GM19099 (cell line): Measurements from ENCODE around the gene RNF113A.

ENCODE experiments used
- POLR2A ChIP-seq: IDR thresholded peaks from 3 replicates; pipeline ENCODE4 v1.6.1; 2011; ENCODE audit warnings: low read depth; ENCODE audit not compliant: insufficient read length; ENCODE audit errors: extremely low read depth

RNF113A gene

DNA sequence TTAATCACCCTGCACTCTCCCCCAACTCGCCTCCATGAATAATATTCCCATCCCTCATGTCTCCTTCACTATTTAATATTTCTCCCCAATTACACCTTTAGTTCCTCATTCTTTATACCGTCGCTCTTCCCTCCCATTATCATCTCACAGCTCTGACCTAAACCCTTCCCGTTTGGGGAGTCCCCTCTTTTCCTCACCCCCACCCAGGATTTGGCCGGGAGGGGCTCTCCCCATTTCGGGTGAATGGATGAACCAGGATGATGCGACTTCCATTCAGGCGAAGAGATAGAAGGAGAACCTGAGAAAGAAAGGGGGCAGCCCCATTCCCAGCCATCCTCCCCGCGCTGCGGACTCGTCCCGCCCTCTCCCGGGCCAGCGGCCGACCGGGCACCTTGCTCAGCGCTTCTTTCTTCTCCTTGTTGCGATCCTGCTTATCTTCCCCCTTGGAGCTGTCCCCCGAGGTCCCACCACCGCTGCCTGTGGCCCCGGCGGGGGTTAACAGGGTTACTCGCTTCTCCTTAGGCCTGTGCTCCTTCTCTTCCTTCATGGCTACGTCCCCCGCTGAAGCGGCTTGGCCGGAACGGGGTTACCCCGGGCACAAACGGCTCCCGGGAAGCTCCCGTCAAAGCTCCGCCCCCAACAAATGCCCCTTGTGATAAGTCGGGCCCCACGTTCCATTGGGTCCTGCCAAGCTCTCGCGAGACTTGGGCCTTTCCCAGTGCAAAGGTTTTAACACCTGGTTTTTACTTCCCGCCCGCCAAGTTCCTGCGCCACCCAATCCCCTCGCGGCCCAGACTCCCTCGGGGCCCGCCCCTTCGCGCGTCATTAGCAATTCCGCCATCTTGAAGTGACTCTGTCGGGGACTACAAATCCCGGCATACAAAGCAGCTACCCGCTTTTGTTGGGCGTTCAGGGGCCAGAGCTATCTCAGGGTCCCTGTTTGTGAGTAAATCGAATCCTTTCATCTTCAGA lies 18.9 kb downstream of the RNF113A start, which contains the start of gene UPF3B:
Gene UPF3B, minus strand, starts transcription at position 582 of the 972 bp plus-strand sequence. Its CDS starts 35 bp downstream, at position 547.
- peak; percentile 68 for TF ChIP-seq POLR2A

DNA sequence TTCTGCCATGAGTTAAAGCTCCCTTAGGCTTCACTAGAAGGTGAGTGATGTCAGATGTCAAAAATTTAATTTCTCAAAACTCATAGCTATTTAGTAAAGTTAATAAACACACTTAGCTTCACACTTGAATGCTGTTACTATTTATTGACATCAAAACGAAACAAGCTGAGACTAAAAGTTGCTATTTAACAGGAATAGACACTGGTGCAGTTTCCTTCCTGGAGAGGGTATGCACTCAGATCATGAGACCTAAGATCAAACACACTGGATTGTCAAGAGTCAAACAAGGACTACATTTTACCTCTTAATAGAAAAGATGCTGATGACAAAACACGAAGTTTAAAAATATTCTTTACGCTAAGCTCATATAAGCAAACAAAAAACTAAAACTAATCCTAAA lies 37.6 kb downstream of the RNF113A start:
- TF ChIP-seq POLR2A, result no peak

DNA sequence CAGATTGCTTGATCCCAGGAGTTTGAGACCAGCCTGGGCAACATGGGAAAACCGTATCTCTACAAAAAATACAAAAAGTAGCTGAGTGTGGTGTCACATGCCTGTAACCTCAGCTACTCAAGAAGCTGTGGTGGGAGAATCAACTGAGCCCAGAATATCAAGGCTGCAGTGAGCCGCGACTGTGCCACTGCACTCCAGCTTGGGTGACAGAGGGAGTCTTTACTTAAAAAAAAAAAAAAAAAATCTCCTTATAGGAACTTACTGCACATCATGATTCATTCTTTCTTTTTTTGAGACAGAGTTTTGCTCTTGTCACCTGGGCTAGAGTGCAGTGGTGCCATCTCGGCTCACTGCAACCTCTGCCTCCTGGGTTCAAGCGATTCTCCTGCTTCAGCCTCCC lies 43.1 kb downstream of the RNF113A start:
- TF ChIP-seq POLR2A, result no peak

DNA sequence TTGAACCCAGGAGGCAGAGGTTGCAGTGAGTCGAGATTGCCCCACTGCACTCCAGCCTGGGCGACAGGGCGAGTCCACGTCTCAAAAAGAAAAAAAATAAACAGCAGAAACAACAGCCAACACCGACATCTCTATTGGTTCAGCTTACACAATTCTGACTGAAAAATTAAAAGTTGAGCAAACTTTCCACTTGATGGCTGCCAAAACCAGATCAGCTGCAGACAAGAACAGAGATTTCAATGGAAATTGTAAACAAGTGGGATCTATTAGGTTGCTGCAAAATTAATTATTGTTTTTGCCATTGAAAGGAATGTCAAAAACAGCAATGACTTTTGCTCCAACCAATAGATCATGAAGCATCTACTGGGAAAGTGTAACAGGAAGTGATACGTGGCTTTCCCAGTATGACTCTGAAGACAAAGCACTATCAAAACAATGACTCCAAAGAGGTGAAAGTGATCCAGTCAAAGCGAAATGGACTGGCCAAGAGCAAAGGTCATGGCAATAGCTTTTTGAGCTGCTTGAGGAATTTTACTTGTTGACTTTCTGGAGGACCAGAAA lies 45.1 kb downstream of the RNF113A start:
- TF ChIP-seq POLR2A, result no peak
